Measurements from ENCODE around the gene SULT2B1.

SULT2B1 gene

GRCh38 chr19:48637449-48637947 is 85.5 kb downstream of the SULT2B1 start:
- DNase-seq: peak; percentile 98

- peak; percentile 90 for DNase-seq
Observed at GRCh38 chr19:48637948-48638830, 86.2 kb downstream of the SULT2B1 start.

GRCh38 chr19:48638831-48639381 is 86.9 kb downstream of the SULT2B1 start:
- DNase-seq: no peak

GRCh38 chr19:48639483-48640375 is 87.8 kb downstream of the SULT2B1 start:
- DNase-seq: no peak

GRCh38 chr19:48641850-48642249 is 89.9 kb downstream of the SULT2B1 start:
- no peak for DNase-seq

GRCh38 chr19:48642862-48643261 is 90.9 kb downstream of the SULT2B1 start:
- no peak for DNase-seq

GRCh38 chr19:48644355-48644754 is 92.4 kb downstream of the SULT2B1 start:
- DNase-seq: no peak

- DNase-seq: peak; percentile 50
Observed at GRCh38 chr19:48644839-48645619, 93.1 kb downstream of the SULT2B1 start.

GRCh38 chr19:48645620-48646000 is 93.6 kb downstream of the SULT2B1 start:
- no peak for DNase-seq

GRCh38 chr19:48646001-48646721 is 94.2 kb downstream of the SULT2B1 start, which contains the start of gene CA11:
CA11 (minus strand) TSS chr19:48646187; CDS start chr19:48645632, 555 bp downstream.
- DNase-seq: no peak

GRCh38 chr19:48646722-48647216 is 94.8 kb downstream of the SULT2B1 start:
- peak; percentile 70 for DNase-seq

GRCh38 chr19:48648134-48648533 is 96.2 kb downstream of the SULT2B1 start:
- DNase-seq: no peak

Measured in NCI-H446 treated with DMSO at 0.1 percent for 48 hours (cell line).